UCSD-AML1 (cell line): ENCODE measurements around the gene RCN1.
"Not testable (repeated sequence)": the region's sequence is repeated elsewhere in the genome, so short reads cannot be mapped to it uniquely, and the experiment has no call there.

Source experiments
- DNase-seq: peaks from one replicate; lab custom pipeline; 2025; ENCODE audit not compliant: unreplicated experiment; lab: John Stamatoyannopoulos, UW

RCN1 gene

DNA sequence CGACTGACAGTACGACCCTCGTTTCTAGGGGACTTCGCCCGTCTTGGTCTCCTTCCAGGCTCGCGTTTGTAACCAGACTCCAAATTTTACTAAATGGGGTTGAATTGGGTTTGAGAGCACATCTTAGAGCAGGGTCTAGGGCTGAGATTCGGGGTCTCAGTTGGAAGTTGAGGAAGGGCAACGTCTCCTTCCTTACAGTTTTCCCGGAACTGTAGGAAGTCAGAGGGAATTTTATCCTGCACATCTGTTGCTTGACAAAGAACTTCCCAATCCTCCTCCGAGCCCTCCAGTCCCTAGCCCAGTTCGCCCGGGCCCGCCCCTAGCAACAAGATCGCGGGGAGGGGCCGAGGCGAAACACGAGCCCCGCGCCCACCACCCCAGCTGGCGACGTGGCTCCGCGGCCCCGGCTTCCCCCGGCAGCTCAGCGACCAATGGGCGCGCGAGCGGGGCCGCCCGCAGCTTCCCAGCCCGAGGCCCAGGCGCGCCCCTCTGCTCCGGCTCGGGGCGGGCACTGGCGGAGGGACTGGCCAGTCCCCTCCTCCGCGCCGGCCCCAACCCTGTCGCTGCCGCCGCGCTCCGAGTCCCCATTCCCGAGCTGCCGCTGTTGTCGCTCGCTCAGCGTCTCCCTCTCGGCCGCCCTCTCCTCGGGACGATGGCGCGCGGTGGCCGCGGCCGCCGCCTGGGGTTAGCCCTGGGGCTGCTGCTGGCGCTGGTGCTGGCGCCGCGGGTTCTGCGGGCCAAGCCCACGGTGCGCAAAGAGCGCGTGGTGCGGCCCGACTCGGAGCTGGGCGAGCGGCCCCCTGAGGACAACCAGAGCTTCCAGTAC, at the start of gene RCN1:
TSS of gene RCN1 (plus strand) at position 530 of the 826 bp plus-strand sequence. CDS start at position 653, 123 bp downstream.
- DNase-seq: peak; percentile 81

DNA sequence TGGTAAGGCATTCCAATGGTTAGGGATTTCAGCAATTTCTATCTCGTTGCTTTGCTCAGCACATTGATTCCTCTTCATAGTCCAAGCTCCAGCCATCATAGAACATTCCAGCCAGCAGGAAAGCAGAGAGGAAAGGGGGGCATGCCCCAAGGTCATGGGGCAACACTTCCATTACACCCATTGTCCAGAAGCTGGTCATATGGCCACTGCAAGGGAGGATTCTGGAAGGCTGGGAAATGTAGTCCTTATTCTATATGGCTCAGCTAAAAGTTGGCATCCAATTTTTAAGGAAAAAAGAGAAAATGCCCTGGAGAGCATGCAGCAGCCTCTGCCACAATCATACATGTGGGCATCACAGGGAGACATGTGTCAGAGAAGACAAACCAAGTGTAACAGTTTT, 47.1 kb upstream of the RCN1 start:
- no peak for DNase-seq

DNA sequence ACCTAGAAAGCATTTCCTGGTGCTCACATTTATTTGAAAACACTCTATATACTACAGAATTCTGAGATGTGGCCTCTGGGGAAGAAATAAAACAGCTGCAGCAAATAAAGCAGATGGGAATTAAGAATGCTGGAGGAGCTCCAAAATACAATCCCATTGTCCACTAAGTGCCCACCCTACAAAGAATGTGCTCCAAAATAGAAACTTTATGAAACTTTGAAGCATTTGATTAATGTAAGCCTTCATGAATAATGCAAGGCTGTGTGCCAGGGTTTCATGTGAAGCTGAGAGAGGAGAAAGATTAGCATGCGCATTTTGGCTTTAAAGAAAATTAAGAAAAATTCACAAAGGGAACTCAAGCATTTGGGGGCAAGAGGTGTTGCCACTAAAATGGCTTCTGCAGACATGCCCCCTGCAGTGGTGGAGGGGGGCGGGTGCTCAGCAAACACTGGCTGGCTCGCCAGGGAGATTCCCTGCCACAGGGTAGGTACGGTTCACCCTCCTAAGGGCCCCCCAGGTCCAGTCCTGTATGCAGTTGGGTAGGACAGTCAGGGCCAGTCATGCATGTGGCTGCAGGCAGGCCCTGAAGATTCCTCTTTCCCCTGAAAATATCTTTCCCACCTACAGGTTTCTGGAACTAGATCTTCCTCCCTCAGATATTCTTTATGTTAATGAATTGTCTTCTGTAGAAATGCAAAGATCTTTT, 46.6 kb upstream of the RCN1 start:
- no peak for DNase-seq

DNA sequence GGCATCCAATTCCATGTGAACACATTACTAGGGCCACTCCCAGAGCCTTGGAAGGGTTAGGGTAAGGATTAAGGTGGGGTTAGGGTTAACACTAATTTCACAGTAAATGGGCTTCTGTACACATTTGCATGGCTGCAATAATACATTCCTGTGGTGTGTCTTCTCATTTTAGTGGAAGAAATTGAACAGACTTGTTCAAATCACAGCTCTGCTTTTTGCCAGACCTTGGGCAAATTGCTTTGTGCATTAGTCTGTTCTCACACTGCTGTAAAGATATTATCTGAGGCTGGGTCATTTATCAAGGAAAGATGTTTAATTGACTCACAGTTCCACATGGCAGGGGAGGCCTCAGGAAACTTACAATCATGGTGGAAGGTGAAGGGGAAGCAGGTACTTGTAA, 45.4 kb upstream of the RCN1 start:
- no peak for DNase-seq

DNA sequence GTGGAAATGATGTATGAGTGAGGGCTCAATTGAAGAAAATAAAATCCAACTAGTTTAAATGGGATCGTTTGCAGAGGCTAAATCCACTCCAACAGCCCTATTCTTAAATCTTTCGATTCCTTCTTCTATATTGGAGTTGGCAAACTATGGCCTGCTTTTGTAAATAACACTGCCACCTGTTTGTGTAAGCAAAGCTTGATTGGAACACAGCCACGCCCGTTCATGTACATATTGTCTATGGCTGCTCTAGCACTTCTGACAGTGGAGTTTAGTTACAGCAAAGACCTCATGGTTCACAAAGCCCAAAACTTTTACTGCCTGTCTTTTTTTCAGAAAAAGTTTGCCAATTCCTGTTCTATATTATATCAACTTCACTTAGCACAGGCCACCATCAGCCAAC, 40.6 kb upstream of the RCN1 start:
- DNase-seq: no peak

DNA sequence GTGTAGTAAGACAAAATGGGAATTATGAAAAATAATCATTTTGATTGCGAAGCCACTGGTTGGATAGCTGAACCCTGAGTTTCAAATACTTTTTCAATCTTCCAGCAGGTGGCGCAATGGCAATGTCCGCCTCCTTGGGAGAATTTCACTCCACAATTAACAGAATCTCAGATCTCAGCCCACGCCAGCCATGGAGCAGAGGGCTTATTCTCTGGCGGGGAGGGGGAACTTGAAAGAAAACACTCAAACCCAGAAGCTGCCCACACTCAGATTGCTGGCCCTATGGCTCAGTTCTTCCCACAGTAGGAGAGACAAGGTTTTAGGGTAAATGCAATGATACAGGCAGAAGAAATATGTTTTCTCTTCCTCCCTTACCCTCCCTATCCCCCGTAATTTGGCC, 38.7 kb upstream of the RCN1 start:
- DNase-seq: peak; percentile 37

DNA sequence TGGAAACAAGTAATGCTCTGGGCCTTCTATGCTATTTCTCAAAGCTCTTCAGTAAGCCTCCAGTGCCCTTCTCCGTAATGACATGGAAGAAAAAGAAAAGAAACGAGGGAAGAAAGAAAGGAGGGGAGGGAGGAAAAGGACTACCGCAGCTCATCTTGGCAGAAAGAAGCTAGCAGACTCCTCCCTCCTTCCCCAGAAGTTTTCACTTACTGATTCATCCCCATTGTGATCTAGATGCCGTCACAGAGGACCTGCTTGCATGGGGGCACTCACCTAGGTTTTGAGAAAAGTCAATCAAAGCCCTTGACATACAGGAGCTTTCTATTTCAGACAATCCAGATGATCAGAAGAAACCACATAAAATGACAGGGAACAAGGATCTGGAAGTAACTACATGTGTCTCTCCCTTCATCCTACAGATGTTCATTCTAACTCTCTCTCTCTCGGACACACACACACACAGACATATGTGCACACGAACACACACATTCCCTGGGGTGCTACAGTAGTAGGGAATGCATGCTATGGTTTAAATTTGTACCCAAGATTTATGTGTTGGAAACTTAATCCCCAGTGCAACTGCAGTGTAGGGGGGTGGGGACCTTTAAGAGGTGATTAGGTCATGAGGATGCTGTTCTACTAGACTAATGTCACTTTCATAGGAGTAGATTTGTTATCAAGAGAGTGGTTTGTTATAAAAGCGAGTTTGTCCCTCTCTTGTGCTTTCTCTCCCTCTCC, 37.6 kb upstream of the RCN1 start:
- no peak for DNase-seq

DNA sequence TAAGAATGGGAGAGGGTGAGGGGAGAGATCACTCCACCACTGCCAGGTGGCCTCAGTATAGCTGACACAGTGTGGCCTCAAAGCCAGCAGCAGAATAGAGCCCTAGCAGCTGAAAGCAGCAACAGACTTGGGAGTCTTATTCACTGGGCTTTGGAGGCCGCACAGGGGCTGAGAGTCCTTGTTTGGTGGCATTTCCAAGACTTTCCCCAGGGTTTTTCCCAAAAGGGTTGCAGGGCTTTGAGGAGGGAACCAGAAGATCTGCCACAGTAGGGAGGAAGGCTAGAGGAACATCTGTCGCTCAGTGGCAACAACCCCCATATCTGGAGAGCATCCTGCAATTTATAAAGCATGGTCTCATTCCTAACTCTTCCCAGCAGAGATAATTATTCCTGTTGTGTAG, 35.0 kb upstream of the RCN1 start:
- peak; percentile 18 for DNase-seq

DNA sequence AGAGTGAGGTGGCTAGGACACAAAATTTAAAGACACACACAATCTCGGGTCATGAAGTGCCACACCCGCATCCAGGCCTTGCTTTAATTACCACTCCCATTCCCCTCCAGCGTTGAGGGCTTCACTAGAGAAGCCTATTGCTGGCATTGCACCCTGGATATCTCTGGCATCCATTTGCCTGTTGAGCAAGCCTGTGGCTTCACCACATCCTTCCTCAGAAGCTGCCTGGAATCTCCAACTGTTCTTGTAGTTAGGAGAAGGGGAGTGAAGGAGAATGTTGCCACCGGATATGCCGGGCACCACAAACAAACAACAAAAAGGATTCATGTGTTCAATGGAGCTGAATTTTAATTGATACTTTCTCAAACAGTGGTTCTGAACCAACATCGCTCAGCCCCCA, 34.4 kb upstream of the RCN1 start:
- DNase-seq: peak; percentile 81

DNA sequence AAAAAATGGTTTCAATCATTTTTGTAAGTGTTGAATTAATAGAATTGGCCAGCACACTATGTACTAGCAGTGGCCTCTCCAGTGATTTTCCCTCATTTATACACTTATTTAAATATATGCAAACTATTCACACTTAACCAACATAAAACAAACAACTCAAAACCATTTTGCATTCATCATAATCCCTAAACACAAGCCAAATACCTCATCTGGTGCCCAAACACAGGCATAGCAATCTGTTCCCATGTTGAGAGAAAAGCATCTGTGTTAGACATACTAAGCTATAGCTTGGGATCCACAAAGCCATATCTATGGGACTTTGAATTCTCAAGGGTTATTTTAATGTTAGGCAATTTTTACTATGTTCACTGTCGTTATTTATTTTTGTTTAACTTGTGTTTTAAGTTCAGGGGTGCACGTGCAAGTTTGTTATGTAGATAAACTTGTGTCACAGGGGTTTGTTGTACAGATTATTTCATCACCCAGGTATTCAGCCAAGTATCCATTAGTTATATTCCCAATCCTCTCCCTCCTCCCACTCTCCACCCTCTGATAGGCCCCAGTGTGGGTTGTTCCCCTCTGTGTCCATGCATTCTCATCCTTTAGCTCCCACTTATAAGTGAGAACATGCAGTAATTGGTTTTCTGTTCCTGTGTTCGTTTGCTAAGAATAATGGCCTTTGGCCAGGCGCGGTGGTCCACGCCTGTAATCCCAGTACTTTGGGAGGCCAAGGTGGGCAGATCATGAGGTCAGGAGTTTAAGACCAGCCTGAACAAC, 31.0 kb upstream of the RCN1 start:
- DNase-seq: no peak

DNA sequence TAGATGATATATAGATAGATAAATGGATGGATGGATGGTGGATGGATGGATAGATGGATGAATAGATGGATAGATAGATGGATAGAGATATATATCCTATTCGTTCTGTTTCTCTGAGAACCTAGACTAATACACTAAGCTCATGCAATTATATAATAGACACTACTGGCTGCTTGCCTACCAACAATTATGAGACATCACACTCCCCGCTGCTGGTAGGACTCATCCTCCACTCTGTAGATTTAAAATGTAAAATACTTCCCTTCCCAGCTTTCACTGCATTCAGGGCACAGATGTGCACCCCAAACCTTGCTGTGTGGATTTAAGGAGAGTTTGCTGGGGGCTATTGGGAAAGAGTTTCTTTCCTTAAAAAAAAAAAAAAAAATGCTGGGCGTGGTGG, 28.3 kb upstream of the RCN1 start:
- DNase-seq: no peak

DNA sequence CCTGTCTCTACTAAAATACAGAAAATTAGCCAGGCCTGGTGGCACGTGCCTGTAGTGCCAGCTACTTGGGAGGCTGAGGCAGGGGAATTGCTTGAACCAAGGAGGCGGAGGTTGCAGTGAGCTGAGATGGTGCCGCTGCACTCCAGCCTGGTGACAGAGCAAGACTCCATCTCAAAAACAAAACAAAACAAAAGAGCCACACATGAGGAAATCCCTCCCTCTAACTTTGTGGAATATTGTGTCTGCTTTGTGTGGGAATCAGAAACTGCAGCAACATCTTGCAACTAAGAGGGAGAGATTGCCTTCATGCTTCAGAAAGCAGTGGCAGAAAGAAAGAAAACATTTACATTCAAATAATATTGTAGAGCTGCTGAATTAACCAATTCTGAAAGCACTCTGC, 27.8 kb upstream of the RCN1 start:
- not testable (repeated sequence) for DNase-seq

DNA sequence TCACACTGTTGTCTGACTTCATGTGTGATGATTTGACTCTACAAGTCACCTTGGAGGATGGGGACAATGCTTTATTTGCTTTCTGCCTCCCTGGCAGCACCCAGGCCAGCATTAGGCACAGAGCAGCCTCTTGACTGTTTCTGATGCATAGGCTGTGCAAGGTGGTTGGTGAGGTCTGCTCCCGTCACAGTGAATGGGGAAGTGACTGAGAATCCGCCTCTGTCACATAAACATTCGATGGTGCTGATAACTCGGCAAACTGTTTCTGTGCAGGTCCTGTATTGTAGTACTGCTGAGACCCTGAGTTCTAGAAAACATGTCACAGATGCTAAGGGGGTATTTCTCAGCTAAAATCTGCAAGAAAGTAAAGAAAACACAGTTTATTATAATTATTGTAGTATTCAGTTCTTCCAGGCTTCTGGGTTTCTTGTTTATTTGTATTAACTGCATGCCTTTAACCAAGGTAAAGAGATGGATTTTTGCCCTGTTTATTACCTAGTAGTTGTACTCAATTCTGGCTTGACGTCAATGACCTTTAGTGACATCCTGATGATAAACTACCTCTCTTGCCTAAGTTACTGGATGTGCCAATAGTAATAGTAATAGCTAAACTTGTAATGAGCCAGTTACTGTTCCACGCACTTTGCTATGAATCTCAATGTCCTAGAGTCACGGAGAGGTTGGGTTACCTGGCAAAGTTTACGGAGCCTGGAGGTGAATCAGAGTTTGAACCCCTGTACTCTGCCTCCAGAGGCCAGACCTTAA, 24.8 kb upstream of the RCN1 start:
- peak; percentile 19 for DNase-seq

DNA sequence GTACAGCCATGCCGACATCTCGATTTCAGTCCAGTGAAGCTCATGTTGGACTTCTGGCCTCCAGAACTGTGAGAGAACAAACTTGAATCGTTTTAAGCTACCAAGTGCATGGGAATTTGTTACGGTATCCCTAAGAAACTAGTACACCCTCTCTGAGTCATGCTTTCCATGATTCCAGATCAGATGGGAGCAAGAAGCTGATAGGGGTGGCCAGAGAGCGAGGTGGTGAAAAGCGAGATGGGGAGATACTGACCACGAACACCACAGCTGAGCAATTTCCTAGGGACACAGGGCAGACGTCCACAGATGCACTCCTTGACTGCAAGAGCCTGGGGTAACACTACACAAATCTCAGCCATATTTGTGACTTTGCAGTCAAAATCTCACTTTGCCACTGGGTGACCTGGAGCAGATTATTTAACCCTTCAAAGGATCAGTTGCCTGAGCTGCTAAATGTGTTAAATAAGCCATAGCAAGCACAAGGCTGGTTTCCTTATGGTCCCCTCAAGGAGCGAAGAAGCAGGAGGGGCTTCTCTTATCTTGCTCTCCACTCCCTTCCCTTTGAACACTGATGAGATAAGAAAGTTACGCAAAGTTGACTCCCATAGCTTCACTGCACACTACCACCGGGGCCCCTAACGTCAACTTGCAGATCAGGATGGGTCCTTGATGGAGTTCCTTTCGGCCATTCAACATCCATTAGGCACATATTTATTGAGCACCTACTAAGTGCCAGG, 22.6 kb upstream of the RCN1 start:
- DNase-seq: no peak

DNA sequence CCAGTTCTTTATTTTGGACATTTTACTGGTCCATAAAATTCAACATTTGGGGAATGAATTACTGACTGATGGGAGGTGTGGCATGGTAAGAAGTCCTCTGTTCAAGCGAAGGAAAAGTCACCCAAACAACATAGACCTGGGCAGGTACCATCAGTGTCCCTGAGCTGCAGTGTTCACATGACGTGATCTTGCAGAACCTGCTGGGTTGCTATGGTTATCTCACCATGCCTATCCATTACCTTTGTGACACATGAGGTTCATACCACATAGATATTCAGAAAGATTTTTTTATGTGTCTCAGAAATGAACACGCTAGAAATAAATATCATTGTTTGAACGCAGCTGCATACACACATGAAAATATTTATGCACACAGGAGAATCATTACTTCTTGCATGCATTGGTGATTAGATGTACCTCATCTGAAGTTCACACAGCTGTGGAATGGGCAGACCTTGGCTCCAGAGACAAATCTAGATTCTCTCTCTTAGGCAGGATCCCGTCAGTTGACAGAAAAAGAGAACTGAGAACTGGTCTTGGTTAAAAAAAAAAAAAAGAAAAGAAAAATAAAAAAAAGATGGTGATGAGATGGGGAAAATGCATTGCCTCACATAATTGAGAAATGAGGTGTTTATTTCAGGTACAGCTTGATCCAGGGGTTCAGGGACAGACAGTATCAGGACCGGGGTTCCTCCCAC, 21.4 kb upstream of the RCN1 start:
- DNase-seq: no peak

DNA sequence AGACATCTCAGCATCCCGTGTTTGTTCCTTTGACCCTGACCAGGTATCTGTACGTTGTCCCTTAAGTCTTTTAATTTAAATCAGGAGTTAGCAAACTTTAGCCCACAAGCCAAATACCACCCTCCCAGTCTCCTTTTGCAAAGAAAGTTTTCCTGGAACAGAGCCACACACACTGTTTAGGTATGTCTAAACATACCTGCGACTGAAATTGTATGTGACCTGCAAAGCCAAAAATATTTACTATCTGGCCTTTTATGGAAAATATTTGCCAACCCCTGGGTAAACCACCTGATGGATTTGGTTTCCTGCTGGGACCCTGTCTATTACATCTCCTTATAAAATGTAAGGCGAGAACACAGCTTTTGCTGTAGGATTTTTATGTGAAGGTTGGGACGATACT, 20.2 kb upstream of the RCN1 start:
- DNase-seq: no peak

DNA sequence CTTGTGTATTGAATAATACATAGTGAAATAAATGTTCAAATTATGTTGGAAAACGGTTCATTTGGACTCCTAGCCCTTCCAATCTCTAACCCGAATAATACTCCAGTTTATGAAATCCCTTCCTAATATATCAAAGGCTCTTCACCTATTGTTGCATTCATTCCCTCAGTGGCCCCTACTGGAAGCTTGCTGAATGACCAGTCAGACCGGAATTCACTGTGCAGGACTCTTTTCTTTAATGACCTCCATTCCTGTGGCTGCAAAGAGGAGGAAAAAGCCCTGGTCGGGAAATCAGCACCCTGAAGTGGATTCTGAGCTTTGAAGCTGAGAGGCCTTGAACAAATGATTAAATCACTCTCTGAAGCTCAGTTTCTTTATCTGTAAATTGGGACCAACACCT, 19.1 kb upstream of the RCN1 start:
- no peak for DNase-seq

DNA sequence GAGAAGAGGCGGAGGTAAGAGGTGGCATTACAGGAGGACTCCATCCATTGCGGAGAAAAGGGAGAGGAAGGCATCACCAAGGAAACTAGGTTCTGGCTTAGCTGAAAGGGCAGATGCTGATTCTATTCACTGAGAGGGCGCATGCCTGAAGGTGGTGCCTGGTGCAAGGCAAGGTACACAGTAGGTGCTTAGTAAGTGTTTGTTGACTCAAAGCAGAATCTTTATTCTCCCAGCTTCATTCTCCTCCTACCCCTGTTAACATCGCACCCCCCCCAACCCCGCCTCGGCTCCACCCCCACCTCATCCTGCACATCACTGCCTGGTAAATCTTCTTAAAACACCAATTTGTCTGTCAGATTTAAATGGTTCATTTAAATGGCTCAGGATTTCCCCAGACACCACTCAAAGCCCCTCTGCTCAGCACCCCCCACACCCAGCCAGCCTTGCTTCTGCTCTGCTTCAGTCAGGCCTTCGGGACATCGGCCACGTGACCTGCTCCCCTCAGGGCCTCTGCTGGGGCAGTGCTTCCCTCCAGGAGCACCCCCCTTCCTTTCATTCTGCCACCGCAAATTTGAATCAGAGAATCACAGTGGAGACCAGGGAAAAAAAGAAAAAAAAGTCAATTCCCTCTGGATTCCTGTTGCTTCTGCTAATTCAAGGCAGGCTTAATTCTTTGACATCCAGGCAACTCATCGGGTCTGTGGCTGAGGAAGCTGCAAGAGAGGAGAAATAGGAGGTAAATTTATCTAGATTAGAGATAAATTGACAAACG, 17.8 kb upstream of the RCN1 start:
- no peak for DNase-seq
